IMR-90 (cell line): ENCODE results near the gene GLCE.

Experiments used
- ELK1 ChIP-seq: fragments of 150-350 bp; IDR thresholded peaks from 2 replicates; pipeline ENCODE4 v1.6.1; 2016; ENCODE audit warnings: low read depth, mild to moderate bottlenecking, low read length, moderate library complexity, borderline replicate concordance
- MAZ ChIP-seq: IDR thresholded peaks from 2 replicates; pipeline ENCODE4 v1.6.1; 2012; ENCODE audit warnings: low read depth, mild to moderate bottlenecking, low read length, improper control_type of control experiment, moderate library complexity, borderline replicate concordance

- TF ChIP-seq MAZ (no peak), ELK1 (no peak)
These were observed 45.4 kb upstream of the GLCE start for GRCh38 chr15:69115031-69115430.
